Ammon's horn (tissue), 1 donor: Measurements from ENCODE around the gene IGSF21.

Source experiments
- DNase-seq: peaks from one replicate; pipeline ENCODE4 v3.0.0-alpha.2; 2016; ENCODE audit warnings: low spot score

The IGSF21 gene

GRCh38 chr1:18297896-18298648 lies 190.5 kb downstream of the IGSF21 start:
- DNase-seq, result no peak

DNA sequence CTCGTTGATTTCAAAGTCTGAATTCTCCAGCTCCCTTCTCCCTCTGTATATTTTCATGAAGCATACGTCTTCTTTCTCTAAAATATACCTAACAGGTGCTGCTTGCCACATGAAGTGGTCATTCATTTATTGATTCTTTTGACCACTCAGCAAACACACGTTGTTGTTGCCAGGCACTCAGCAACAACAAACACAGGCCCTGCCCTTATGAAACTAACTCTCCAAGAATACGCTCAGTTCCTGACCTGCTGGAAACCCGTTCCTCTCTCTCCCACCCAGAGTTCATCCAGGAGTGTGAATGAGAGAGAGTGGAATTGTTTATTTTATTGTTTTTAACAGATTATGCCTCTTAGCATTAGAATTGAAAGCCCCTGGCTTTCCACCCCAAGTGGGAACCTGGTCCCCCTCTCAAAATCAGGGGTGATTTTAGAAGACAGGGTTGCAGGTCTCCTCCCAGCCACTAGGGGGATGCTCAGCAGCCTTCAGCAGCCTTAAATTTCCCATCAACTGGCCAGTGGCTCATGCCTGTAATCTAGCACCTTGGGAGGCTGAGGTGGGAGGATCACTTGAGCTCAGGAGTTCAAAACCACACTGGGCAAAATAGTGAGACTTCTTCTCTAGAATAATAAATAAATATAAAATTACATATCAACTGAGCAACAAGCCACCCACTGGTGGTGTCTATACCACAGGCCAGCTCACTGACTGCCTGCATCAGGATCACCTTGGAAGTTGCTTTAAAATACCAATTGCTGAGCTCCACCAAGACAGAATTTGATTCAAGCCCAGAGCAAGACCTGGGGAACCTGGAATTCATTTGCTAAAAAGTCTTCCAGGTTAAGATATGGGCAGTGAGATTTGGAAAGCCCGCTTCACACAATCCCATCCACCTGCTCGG lies 192.1 kb downstream of the IGSF21 start:
- no peak for DNase-seq

DNA sequence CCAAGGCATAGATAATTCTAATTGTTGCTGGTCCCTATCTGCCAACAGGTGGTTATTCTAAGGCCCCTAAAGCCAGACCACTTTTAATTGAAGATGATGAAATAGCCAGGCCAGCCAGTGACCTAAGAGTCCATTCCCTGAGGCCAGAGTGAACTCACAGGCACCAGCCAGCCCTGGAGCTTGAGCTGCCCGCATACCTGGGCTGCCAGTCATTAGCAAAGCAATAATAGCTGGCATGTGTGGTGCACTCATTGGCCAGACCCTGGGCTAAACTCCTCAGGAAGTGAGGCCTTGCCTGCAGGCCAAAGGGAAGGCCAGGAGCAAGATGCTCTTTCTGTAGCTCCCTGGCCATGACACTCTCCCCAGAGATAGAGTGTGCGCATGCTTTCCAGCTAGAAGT lies 192.8 kb downstream of the IGSF21 start:
- no peak for DNase-seq

DNA sequence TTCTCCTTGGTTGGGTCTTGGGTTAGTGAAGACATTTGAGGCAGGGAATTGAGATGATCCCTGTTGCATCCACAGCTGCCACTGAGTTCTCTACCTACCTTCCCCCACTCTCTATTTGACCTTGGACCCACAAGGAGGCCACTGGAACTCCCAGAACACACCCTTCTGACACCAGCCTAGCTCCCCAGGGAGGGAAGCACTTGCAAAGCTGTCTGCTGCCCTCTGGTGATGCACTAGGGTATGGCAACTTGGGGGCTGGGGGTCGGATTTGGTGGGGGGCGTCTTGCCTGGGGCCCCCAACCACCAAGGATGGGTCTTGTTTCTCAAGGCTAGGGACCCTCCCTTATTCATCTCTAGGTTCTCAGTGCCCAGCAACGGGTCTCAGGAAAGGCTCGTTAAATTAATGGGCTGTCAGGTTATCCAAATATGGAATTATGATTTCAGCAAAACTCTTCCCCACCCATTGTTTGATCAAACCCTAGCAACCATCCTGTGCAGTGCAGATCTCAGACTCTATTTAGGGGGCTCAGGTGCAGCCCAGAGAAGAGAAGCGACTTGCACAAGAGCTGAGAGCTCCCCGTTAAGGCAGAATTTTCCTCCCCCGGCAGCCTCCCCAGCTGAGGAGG lies 195.3 kb downstream of the IGSF21 start:
- DNase-seq, result no peak

GRCh38 chr1:18304151-18304869 lies 196.7 kb downstream of the IGSF21 start:
- DNase-seq, result no peak

- DNase-seq, result no peak
These were observed 197.7 kb downstream of the IGSF21 start for GRCh38 chr1:18305182-18305795.

GRCh38 chr1:18307329-18307898 lies 199.8 kb downstream of the IGSF21 start:
- no peak for DNase-seq

- DNase-seq, result no peak
These were observed 202.1 kb downstream of the IGSF21 start for GRCh38 chr1:18309552-18310155.

- no peak for DNase-seq
These were observed 205.4 kb downstream of the IGSF21 start for GRCh38 chr1:18312961-18313360.

DNA sequence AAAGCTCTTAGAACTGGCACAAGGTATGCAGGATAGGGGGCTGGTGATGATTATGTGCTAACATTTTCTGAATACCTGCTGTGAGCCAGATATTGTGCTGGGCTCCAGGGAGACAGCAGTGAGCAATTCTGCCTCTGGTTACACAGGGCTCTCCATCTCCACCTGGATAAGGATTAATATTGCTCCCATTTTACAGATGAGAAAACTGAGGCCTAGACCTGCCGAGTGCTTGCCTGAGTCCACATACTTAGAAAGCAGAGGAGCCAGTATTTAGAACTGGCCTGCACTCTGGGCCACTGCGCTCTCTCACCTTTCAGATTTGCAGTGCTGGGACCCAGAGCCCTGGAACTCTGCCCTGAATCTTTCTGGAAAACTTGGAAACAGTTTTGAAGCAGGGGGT lies 205.9 kb downstream of the IGSF21 start:
- no peak for DNase-seq

- DNase-seq, result no peak
These were observed 206.8 kb downstream of the IGSF21 start for GRCh38 chr1:18314399-18314798.

DNA sequence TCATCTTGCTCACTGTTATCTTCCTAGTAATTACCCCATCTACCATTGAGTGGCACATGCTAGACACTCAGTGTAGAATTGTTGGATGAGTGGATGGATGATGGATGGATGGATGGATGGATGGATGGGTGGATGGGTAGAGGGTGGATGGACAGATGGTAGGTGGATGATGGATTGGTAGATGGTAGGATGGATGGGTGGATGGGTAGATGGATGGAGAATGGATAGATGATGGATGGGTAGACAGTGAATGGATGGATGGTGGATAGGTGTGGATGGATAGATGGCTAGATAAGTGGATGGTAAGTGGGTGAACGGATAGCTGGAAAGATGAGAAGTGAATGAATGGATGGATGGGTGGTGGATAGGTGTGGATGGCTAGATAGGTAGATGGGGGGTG lies 207.9 kb downstream of the IGSF21 start:
- no peak for DNase-seq

- no peak for DNase-seq
These were observed 209.2 kb downstream of the IGSF21 start for GRCh38 chr1:18316764-18317163.

GRCh38 chr1:18319099-18319498 lies 211.5 kb downstream of the IGSF21 start:
- DNase-seq, result no peak

GRCh38 chr1:18320051-18320450 lies 212.5 kb downstream of the IGSF21 start:
- DNase-seq, result no peak

DNA sequence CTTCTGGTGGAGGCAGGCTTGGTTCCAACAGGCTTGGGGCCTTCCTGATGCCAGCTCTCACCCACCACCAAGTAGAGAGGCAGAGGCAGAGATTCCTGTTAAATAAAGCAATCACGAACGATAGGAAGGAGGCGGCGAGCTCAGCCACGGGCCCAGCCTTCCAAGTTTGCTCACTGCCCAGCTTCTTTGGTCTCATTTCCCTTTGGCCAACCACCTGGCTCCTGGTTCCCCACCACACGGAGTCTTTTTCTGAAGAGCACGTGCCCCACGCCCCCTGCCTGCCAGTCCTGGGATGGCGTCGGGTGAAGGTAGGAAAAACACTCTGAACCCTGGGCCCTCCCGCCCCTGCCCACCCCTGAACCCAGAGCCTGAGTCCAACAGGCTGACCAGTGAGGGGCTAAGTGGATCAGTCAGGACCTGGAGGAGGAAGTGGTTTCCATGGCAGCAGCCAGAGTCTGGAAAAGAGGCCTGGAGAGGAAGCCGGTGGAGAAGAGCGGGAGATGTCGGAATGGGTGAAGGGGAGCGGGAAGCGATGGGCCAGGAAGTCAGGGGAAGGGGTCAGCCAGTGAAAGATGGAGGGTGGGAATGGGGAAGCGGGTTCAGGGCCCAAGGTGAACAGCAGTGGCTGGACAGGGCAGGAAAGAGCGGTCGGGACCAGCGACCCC lies 214.9 kb downstream of the IGSF21 start:
- DNase-seq, result no peak

DNA sequence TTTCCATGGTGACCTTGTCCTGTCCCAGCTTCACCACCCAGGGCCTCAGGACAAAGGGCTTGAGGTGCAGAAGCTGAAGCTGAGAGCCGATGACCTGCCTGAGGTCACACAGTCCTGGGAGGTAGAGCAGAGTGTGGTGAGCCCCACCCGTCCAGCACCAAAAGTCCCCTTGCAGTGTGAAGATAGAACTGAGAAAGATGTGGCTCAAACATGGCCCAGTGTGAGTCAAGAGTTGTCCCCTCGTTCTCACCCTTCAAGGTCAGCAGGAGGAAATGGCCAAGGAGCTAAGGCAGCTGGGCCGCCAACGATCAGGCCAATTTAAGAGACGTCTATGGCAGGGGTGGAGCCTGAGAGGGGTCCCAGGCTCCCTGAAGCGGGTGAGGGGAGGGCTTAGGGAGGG lies 215.7 kb downstream of the IGSF21 start:
- no peak for DNase-seq

DNA sequence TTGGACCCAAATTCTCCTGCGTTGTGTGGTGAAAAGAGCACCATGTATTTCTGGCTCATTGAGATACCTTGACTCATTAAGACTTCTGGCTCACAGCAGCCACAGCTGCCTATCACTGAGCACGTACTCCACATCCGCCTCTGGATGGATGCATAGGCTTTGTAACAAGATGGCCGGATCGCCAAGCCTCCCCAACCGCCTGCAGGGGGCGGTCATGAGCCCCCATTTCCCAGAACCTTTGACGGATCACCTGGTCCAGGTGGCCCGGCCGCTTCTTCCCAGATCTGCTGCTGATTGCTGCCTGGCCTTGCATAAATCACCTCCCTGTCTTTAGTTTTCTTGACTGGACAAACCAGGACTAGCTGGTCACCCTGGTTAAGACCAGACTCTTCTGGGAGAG lies 216.6 kb downstream of the IGSF21 start:
- no peak for DNase-seq

GRCh38 chr1:18325136-18325535 lies 217.5 kb downstream of the IGSF21 start:
- no peak for DNase-seq

GRCh38 chr1:18326211-18326897 lies 218.8 kb downstream of the IGSF21 start:
- DNase-seq, result peak; percentile 45
